Upper lobe of left lung (tissue), 4 donors: ENCODE data around the gene PNKP.

Experiments used
- CTCF ChIP-seq, 6 experiments: fragments of 450-650 bp in 4 of 6; fragments of 200-600 bp in 2 of 6; sonication (generic) in 2 of 6; IDR thresholded peaks; one replicate each; pipeline ENCODE4 v1.5.1; 2016 to 2019; ENCODE audit warnings: antibody characterized with exemption in 6 of 6
- POLR2A ChIP-seq, 4 donors: fragments of 450-650 bp; IDR thresholded peaks; one replicate each; pipeline ENCODE4 v1.5.1; 2016 to 2017; ENCODE audit warnings: antibody characterized with exemption in 4 of 4, mild to moderate bottlenecking in 2 of 4
- POLR2AphosphoS5 ChIP-seq, 2 donors: sonication (generic); formaldehyde crosslinking; IDR thresholded peaks; one replicate each; pipeline ENCODE4 v1.5.1; 2017; ENCODE audit warnings: antibody characterized with exemption in 2 of 2

GRCh38 chr19:49833599-49833998, 33.8 kb downstream of the PNKP start:
- TF ChIP-seq POLR2AphosphoS5 (IDR thresholded peaks at IDR 0.05) (no peak), CTCF (IDR thresholded peaks at IDR 0.05) (no peak), POLR2A (IDR thresholded peaks at IDR 0.05) (no peak)
